Inflammatory macrophage (primary cell): Measurements from ENCODE around the gene LTBP3.
"Not testable (repeated sequence)": the region's sequence is repeated elsewhere in the genome, so short reads cannot be mapped to it uniquely, and the experiment has no call there.

Experiments
- DNase-seq, 2 donors: peaks; one replicate each; pipeline ENCODE4 v3.0.0-alpha.2; 2020 to 2022

Gene LTBP3

GRCh38 chr11:65535102-65535501 lies 23.1 kb downstream of the LTBP3 start:
- DNase-seq, result no peak

GRCh38 chr11:65532388-65533064 lies 25.6 kb downstream of the LTBP3 start:
- DNase-seq, result no peak

DNA sequence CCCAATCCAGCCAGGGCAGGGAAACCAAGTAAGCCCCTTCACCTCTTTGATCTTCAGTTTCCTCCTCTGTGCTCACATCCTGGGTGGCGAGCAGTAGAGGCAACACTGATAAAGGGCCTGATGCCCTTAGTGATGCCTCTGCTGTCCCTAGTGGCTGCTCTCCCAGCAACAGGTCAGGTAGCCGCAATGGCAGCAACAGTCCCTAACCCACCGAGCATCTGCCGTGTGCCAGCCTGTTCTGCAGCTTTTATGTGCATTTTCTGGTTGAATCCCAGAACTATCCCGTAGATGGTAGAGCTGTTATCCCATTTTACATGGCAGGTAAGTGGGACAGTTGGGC lies 28.0 kb downstream of the LTBP3 start:
- DNase-seq, result no peak

DNA sequence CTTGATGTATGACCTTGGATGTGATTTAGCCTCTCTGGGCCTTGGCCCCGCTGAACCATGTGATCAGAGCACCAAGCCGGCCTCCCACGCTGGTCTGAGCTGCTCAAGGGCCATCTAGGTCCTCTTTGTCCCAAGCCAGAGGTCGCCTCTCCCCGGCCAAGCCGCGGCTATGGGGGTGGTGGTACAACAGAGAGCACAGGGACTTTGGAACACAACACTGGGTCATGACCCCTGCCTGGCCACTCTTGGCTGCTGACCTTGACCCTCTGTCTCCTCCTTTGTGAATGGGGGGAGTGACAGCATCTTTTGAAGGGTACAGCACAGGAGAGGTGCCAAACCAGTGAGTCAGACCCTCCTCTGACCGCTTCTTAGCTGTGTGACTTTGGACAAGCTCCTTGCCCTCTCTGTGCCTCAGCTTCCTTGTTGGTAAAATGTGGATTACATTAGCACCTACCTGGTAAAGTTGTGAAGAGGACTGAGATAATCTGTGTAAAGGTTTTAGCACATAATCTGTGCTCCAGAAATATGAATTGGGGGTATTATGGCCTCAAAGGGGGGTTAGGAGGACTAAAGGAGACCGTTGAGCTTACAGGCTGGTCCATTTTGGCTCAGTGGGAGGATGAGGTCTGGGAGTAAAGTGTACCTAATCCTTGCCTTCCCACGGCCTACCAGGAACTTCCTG lies 28.5 kb downstream of the LTBP3 start:
- DNase-seq, result no peak

GRCh38 chr11:65528819-65529350 lies 29.3 kb downstream of the LTBP3 start:
- no peak for DNase-seq

- no peak for DNase-seq
These were observed 31.4 kb downstream of the LTBP3 start for GRCh38 chr11:65526744-65527143.

DNA sequence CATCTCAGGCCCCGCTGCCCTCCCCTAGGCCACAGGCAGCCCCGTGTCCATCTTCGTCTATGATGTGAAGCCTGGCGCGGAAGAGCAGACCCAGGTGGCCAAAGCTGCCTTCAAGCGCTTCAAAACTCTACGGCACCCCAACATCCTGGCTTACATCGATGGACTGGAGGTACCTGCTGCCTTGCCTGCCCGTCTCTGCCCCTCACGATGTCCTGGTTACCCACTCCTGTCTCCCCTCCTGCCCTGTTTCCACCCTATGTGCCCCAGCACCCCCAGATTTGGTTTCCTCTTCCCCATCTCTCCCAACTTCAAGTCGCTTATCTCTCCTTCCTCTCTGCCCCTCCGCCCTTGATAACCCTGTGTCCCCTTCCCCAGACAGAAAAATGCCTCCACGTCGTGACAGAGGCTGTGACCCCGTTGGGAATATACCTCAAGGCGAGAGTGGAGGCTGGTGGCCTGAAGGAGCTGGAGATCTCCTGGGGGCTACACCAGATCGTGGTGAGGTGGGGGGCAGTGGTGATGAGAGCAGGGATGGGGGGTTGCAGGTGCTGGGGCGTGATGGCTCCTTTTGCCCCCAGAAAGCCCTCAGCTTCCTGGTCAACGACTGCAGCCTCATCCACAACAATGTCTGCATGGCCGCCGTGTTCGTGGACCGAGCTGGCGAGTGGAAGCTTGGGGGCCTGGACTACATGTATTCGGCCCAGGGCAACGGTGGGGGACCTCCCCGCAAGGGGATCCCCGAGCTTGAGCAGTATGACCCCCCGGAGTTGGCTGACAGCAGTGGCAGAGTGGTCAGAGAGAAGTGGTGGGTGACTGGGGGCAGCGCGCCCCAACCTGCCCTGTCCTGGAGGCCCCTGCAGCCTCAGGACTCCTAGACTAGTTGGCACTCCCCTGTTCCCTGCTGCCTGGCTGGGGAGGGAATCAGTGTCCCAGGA lies 32.3 kb downstream of the LTBP3 start:
- no peak for DNase-seq

- peak; percentile 62 to 76 for DNase-seq
These were observed 33.2 kb downstream of the LTBP3 start, which contains the start of gene SCYL1 for GRCh38 chr11:65524741-65525545. Gene SCYL1, plus strand, starts transcription at chr11:65525083. Its CDS starts 71 bp downstream, at chr11:65525154.

DNA sequence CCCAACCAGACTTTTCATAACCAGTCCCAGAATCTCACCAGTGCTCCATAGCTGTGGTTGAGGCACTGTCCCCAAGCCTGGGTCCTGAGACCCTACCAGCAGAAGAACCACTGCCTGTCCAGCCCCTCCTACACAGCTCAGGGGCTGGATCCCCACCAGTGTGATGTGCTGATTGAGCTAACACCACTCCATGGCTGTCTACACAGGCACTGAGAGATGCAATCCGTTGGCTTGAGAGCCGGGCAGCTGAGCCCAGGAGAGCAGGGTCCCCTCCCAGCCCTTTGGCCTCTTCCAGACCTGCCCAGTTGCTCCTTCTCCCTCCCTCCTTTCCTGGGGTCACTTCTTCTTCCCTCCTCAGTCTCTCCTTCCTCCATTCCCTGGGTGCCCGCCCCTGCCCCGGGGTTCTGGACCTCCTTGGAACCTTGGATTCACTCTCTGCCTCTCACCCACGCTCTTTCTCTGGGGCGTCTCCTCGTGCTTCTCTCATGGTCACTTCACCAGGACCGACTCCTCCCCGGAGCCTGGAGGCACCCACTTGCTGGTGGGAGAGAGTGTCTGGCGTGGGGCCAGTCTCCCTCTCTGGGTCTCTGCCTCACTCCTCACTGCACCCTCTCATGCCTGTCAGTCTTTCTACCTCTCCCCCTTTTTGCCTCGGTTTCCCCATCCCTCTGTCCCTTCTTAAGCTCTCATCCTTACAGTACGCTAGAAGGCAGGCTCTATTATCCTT lies 34.0 kb downstream of the LTBP3 start:
- DNase-seq, result no peak

DNA sequence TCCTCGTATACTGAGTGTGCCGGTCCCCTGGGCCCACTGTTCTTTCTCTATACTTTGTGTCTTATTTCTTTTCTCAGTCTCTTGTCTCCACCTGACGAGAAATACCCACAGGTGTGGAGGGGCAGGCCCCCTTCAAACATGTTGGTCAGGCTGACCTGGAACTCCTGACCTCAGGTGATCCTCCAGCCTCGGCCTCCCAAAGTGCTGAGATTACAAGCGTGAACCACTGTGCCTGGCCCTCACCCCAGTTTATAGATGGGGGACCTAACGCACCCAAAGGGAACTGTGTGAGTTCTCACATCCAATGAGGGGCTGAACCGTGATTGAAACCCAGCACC lies 34.6 kb downstream of the LTBP3 start:
- not testable (repeated sequence) for DNase-seq

- peak; percentile 39 to 40 for DNase-seq
These were observed 35.2 kb downstream of the LTBP3 start for GRCh38 chr11:65522718-65523630.

DNA sequence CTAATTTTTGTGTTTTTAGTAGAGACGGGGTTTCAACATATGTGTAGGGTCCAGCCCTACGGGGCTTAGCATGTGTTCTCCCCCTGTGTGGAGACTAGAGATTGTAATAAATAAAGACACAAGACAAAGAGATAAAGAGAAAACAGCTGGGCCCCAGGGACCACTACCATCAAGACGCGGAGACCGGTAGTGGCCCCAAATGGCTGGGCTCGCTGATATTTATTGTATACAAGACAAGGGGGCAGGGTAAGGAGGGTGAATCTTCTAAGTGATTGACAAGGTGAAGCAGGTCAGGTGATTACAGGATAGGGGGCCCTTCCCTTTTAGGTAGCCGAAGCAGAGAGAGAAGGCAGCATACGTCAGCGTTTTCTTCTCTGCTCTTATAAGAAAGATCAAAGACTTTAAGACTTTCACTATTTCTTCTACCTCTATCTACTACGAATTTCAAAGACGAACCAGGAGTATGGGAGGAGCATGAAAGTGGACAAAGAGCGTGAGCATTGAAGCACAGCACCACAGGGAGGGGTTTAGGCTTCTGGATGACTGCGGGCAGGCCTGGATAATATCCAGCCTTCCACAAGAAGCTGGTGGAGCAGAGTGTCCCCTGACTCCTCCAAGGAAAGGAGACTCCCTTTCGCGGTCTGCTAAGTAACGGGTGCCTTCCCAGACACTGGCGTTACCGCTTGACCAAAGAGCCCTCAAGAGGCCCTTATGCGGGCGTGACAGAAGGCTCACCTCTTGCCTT lies 36.2 kb downstream of the LTBP3 start:
- DNase-seq, result not testable (repeated sequence)

GRCh38 chr11:65518941-65519549 lies 39.1 kb downstream of the LTBP3 start:
- DNase-seq, result not testable (repeated sequence)

DNA sequence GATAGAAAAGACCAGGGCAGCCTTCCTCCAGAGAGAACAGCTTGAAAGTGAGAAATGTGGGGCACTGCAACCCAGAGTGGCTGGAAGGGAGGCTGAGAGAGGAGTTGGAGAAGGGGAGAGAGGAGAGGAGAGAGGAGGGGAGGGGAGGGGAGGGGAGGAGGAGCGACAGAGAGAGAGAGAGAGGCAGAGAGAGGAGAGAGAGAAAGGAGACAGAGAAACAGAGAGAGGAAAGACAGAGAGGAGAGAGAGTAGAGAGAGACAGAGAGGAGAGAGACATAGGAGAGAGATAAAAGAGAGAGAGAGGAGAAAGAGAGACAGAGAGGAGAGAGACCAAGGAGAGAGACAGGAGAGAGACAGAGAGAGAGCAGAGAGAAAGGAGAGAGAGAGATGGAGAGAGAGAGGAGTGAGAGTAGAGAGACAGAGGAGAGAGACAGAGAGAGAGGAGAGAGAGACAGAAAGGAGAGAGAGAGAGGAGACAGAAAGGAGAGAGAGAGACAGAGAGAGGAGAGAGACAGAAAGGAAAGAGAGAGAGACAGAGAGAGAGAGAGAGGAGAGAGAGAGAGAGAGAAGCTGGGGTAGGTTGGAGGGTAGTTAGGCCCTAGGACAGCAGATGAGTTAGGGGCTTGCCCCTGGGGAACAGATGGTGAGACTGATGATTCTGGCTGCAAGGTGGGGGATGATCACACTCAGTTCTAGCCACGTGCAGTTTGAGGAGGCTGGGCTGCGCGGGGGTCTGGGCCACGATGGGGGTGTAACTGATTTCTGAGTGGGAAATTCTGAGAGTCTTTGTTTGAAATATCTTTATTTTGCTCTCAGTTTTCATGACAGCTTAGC lies 41.8 kb downstream of the LTBP3 start:
- DNase-seq, result no peak

GRCh38 chr11:65512311-65512710 lies 45.8 kb downstream of the LTBP3 start:
- DNase-seq, result not testable (repeated sequence)

DNA sequence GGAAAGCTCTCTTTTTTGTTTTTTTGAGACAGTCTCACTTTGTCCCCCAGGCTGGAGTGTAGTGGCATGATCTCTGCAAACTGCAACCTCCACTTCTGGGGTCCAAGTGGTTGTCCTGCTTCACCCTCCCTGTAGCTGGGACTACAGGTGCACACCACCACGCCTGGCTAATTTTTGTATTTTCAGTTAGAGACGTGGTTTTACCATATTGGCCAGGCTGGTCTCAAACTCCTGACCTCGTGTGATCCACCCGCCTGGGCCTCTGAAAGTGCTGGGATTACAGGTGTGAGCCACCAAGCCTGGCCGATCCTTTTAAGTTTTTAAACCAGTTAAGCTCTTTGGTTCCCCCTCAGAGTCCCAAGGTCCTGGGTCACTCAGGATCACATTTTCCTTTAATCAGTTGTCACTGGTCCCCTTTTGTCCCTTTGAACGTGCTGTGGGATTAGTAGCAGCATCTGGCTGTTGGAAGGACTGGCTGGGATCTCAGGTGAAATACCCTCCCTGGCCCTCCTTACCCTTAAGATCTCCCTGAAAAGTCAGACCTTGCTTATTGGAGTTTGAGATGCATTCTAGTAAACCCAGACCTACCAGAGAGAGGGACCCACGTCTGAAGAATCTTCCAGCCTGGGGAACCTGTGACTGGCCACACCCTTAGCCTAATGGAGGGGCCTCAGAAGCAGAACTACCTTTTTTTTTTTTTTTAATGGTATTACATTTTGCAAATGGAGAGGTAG lies 51.2 kb downstream of the LTBP3 start:
- no peak for DNase-seq

GRCh38 chr11:65506290-65506771 lies 51.8 kb downstream of the LTBP3 start:
- DNase-seq, result peak; percentile 55 to 64
